HEK293 (cell line): ENCODE data around the gene CDKAL1.

ENCODE experiments used
- GLI4 ChIP-seq: fragments of 450-650 bp; formaldehyde crosslinking; IDR thresholded peaks from 2 replicates; pipeline ENCODE4 v1.5.1; 2016; ENCODE audit warnings: missing biosample characterization, missing genetic modification characterization
- TCF7L2 ChIP-seq: IDR thresholded peaks from 2 replicates; pipeline ENCODE4 v1.6.1; 2011; ENCODE audit warnings: low read depth, mild to moderate bottlenecking, inconsistent platforms, low read length, moderate library complexity, borderline replicate concordance
- YY1 ChIP-seq: fragments of 450-650 bp; formaldehyde crosslinking; IDR thresholded peaks from 2 replicates; pipeline ENCODE4 v1.5.1; 2018; ENCODE audit warnings: missing biosample characterization, missing genetic modification characterization
- ZNF138 ChIP-seq: fragments of 450-650 bp; formaldehyde crosslinking; IDR thresholded peaks from 2 replicates; pipeline ENCODE4 v1.5.1; 2016; ENCODE audit warnings: missing biosample characterization, missing genetic modification characterization, borderline replicate concordance
- ZNF184 ChIP-seq: fragments of 450-650 bp; IDR thresholded peaks from 2 replicates; pipeline ENCODE4 v1.5.1; 2018; ENCODE audit warnings: missing biosample characterization, mild to moderate bottlenecking, missing genetic modification characterization
- ZNF302 ChIP-seq: fragments of 450-650 bp; formaldehyde crosslinking; IDR thresholded peaks from 2 replicates; pipeline ENCODE4 v1.5.1; 2016; ENCODE audit warnings: missing biosample characterization, missing genetic modification characterization, low read depth
- ZNF354C ChIP-seq: fragments of 450-650 bp; formaldehyde crosslinking; IDR thresholded peaks from 2 replicates; pipeline ENCODE4 v1.5.1; 2016; ENCODE audit warnings: missing biosample characterization, missing genetic modification characterization, low read depth, borderline replicate concordance
- ZNF629 ChIP-seq: fragments of 450-650 bp; formaldehyde crosslinking; IDR thresholded peaks from 2 replicates; pipeline ENCODE4 v1.5.1; 2017; ENCODE audit warnings: missing biosample characterization, missing genetic modification characterization
- ZNF664 ChIP-seq: fragments of 450-650 bp; formaldehyde crosslinking; IDR thresholded peaks from 2 replicates; pipeline ENCODE4 v1.5.1; 2016; ENCODE audit warnings: missing biosample characterization, missing genetic modification characterization
- TF ChIP-seq, protein P1 (sequence below): fragments of 450-650 bp; formaldehyde crosslinking; IDR thresholded peaks from 2 replicates; pipeline ENCODE4 v1.5.1; 2016; ENCODE audit warnings: missing biosample characterization, missing genetic modification characterization

DNA sequence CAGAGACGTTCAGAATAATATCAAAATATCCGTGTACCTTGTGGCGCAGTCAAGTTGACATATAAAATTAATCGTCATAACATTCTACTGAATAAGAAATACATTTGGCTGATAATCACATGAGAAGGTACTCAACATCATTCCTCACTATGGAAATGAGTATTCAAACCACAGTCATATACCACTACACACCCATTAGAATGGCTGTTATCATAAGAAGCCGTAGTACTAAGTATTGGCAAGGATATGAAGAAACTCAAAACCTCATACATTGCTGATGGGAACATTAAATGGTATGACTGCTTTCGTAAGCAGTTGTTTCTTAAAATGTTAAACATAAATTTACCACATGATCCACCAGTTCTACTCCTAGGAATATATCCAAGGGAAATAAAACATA is 244.7 kb downstream of the CDKAL1 start:
- TF ChIP-seq, protein P1, sequence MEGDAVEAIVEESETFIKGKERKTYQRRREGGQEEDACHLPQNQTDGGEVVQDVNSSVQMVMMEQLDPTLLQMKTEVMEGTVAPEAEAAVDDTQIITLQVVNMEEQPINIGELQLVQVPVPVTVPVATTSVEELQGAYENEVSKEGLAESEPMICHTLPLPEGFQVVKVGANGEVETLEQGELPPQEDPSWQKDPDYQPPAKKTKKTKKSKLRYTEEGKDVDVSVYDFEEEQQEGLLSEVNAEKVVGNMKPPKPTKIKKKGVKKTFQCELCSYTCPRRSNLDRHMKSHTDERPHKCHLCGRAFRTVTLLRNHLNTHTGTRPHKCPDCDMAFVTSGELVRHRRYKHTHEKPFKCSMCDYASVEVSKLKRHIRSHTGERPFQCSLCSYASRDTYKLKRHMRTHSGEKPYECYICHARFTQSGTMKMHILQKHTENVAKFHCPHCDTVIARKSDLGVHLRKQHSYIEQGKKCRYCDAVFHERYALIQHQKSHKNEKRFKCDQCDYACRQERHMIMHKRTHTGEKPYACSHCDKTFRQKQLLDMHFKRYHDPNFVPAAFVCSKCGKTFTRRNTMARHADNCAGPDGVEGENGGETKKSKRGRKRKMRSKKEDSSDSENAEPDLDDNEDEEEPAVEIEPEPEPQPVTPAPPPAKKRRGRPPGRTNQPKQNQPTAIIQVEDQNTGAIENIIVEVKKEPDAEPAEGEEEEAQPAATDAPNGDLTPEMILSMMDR (tag by site-specific recombination): no peak
- no peak for TF ChIP-seq ZNF184 (tag by site-specific recombination)
- TF ChIP-seq YY1 (tag by site-specific recombination): no peak
- no peak for TF ChIP-seq ZNF302 (tag by site-specific recombination)
- no peak for TF ChIP-seq GLI4 (tag by site-specific recombination)
- no peak for TF ChIP-seq ZNF138 (tag by site-specific recombination)
- TF ChIP-seq ZNF629 (tag by site-specific recombination): no peak
- no peak for TF ChIP-seq ZNF354C
- no peak for TF ChIP-seq ZNF664
- TF ChIP-seq TCF7L2: no peak
